ENCODE data around the gene SLC35F4.

Gene SLC35F4

GRCh38 chr14:57847706-57848105 is 18.2 kb downstream of the SLC35F4 start:
- DNase-seq = no peak

- no peak for DNase-seq
These were observed 18.8 kb downstream of the SLC35F4 start for GRCh38 chr14:57847096-57847495.

DNA sequence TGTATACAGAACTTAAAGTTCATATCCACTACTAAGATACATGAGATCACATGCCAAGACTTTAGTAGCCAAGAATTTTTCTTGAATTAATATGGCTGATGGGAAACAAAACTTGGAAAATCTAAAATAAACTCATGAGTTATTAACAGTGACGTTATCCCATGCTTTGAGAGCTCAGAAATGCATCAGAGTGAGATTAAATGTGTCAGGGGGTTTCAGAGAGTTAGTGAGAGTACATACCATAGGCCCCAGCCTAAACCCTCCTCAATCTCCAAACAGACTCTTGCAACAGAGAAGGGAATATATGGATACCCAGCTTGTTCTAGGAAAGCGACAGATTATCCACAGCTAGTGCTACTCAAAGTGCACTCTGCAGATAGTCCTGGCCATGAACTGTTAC is 19.3 kb downstream of the SLC35F4 start:
- DNase-seq = no peak

GRCh38 chr14:57845802-57846531 is 19.9 kb downstream of the SLC35F4 start:
- DNase-seq = no peak

DNA sequence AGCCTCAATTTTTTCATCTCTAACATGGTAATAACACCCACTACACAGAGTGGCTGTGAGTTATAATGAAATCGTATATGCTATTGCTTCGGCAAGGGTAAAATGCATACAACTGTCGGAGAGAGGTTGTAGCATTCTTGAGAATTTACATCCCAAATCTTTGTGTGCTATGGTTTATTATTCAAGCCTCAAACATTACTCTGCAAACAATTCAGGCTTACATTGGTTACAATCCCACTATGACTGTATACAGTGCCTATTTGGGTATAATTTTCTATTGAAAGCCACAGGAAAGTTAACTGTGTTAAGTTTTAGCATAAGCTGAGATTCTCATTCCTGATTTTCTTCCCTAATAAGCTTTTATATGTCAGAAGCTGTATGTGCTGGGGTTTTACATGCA is 20.6 kb downstream of the SLC35F4 start:
- no peak for DNase-seq

DNA sequence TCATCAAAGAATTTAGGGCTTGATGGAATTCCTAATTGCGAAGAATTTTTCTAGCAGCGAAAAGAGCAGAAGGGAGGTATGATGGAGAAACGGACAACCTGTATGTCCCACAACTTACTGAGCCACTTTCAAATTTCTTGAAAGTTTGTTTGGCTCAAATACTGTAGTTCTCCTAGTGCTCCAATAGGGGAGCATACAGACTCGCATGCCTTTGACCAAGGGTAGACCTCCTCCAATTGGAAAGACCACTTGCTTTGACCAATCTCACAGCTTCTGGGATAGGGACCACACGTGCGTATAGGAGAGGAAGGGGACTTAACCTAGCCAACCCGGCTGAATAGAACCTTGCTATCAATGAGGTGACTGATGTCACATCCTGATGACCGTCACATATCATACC is 28.6 kb downstream of the SLC35F4 start:
- no peak for DNase-seq

DNA sequence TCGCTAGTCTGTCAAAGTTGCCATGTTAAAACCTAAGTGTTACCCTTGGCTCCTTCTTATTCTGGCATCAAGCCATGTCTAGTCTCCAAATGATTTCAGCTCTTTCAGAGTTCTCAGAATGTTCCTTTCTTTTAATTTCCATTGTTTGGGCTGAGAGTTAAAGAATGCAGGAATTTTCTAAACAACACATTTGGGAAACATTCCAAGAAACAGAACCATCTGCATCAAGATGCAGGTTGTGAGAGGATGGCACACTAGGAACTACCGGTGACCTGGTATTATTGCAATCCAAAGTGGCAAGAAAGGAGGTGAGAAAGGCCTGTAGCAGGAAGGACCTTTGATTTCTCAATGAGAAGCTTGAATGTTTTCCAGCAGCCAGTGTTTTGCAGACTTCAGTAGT is 30.1 kb downstream of the SLC35F4 start:
- no peak for DNase-seq

DNA sequence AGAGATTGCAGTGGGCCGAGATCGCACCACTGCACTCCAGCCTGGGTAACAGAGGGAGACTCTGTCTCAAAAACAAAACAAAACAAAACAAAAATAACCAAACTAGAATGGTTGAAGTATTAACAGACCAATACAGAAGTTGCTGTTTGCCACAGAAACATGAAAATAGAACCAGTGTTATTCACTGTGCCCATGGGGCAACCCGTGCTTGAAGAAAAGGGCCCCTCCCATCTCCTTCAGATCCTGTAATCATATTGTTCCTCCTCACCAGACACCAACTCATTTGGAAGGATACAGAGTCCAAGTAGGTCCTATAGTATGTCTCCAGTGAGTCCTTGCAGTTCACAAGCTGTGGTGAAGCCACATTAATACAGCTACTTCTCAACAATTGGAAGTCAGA is 30.9 kb downstream of the SLC35F4 start:
- DNase-seq = no peak

GRCh38 chr14:57834001-57834598 is 31.8 kb downstream of the SLC35F4 start:
- no peak for DNase-seq

GRCh38 chr14:57833323-57833722 is 32.6 kb downstream of the SLC35F4 start:
- no peak for DNase-seq

- no peak for DNase-seq
These were observed 33.9 kb downstream of the SLC35F4 start for GRCh38 chr14:57831981-57832380.

GRCh38 chr14:57828713-57829112 is 37.2 kb downstream of the SLC35F4 start:
- DNase-seq = no peak

DNA sequence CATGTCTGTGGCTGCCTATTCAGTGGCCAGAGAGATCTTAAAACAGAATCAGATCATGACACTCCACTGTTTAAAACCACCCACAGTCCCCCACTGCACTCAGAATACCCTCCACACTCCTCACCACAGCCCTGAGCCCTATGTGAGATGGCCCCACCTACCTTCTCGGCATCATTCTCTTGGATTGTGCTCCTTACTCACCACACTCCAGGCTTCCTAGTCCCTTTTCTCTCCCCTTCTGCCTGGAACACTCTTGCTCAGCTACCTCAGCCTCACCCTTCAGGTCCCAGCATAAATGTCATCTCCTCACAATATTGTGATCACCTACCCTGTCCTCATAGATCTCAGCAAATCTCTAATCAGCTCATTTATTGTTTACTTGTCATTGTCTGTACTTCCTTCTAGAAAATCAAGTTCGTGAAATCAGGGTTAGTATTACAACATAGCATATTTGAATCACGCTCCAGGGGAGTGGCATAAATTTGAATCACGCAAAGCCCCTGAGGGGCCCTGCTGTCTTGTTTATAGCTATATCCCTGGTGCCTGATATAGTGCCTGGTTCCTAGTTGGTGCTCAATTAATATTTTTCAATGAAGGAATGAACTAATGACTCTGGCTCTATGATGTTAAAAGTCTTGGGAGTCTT is 42.8 kb downstream of the SLC35F4 start:
- DNase-seq = no peak

- DNase-seq = no peak
These were observed 43.8 kb downstream of the SLC35F4 start for GRCh38 chr14:57822081-57822480.

DNA sequence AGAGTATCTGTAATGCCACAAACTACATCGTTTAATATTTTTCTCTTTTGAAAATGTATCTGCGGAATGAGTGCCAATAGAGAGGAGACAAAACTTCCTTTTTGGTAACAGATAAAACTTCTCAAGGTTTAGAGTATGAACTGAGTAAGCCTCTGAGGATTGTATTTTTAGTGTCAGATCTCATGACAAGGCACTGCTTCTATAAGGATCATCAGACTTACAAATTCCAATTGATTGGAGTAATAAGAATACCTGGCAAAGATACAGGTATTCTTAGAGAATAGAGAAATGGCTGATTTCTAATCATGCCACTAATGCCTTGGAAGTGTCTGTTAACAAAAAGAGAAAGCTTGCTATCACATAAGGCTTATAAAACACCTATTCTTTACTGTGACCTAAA is 45.3 kb downstream of the SLC35F4 start:
- no peak for DNase-seq

DNA sequence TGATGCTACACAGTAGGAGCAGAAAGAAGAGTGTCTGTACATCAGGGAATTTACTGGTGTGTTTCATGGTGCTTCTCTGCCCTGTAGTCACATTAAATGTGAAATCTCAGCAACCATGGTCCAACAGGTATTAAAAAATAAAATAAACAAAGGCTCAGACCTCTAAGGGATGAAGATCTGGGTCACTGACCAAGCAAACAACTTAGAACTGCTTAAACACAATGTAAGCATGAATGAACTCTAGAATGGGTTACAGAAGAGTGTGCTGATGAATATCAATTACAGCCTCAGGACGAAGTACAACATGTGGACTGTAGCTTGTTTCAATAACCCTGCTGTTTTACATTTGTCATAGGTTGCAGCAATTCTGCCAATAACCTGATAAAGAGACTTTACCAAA is 47.4 kb downstream of the SLC35F4 start:
- DNase-seq = no peak

DNA sequence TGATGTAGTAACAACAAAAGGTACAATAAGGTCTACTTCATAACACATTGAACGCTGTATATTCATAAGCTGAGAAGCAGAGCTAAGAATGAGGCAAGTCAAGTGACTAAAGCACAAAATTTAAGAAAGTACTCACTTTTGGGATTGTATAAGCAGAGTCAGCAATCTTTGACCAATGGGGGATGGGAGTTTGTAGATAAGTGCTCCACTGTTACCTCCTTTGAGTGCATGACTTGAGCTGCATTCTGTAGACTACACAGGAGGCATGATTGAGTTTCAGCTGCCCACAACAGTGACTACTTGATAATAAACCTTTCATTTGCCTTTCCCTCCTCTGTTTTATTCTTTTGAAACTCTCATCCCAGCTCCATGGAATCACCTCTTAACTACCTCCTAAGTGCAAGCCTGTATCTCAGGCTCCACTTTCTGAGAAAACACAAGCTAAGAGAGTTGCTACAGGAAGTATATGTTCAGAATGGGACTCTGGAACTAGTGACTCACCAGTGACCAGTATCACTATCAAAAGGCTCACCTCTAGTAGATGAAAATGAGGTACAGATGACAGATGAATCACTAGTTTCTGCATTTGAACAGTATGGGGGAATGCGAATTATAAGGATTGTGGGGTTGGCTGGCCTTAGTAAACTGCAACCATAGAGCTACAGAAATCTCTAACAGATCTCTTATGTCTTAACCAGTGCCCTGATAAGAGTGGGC is 49.2 kb downstream of the SLC35F4 start:
- DNase-seq = no peak

- DNase-seq = no peak
These were observed 51.2 kb downstream of the SLC35F4 start for GRCh38 chr14:57814726-57815125.

GRCh38 chr14:57812741-57813140 is 53.2 kb downstream of the SLC35F4 start:
- DNase-seq = no peak

GRCh38 chr14:57811998-57812546 is 53.8 kb downstream of the SLC35F4 start:
- no peak for DNase-seq

- no peak for DNase-seq
These were observed 56.1 kb downstream of the SLC35F4 start for GRCh38 chr14:57809808-57810207.

DNA sequence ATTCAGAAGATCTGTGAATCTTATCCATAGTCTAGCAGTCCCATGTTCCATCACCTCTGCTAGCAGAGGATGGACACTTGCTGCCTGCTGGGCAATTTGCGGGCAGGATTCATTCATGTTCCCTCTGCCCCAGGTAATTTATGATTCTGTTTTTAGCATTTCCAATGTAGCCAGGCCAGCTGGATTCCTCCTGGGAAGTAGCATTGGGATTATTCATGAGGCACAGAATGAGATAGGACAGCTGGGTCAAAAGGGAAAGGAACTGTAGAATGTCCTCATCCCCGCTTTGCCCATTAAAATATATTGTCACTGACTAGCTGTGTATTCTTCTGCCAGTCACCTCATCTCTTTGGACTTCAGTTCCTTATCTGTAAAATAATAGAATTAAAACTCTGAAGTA is 68.7 kb downstream of the SLC35F4 start:
- no peak for DNase-seq

- DNase-seq = no peak
These were observed 69.3 kb downstream of the SLC35F4 start for GRCh38 chr14:57796556-57796955.

Measured in CD4-positive, alpha-beta T cell treated with Interleukin-1 beta for 1 hour (primary cell).